Endothelial cell (in vitro differentiated cells): ENCODE data around the gene FGD3. TPM values are rescaled to one million over a fixed set of nuclear protein-coding genes. Genes with fewer than 3 reads are reported as not detected.

Experiments used
- DNase-seq: peaks from one replicate; pipeline ENCODE4 v3.0.0; 2021; ENCODE audit warnings: low spot score
- H3K27ac Mint-ChIP-seq: one replicate; pipeline ENCODE4 v1.8.0; 2021; ENCODE audit warnings: mixed read lengths, inconsistent platforms; ENCODE audit not compliant: unreplicated experiment
- H3K27me3 Mint-ChIP-seq: one replicate; pipeline ENCODE4 v1.8.0; 2021; ENCODE audit warnings: mild to moderate bottlenecking, moderate library complexity, mixed read lengths, inconsistent platforms; ENCODE audit not compliant: unreplicated experiment
- H3K36me3 Mint-ChIP-seq: one replicate; pipeline ENCODE4 v1.8.0; 2021; ENCODE audit warnings: mild to moderate bottlenecking, low read depth, mixed read lengths, inconsistent platforms; ENCODE audit not compliant: unreplicated experiment
- H3K4me1 Mint-ChIP-seq: one replicate; pipeline ENCODE4 v1.8.0; 2021; ENCODE audit warnings: mild to moderate bottlenecking, mixed read lengths, inconsistent platforms; ENCODE audit not compliant: unreplicated experiment
- H3K4me3 Mint-ChIP-seq: one replicate; pipeline ENCODE4 v1.8.0; 2021; ENCODE audit warnings: mild to moderate bottlenecking, mixed read lengths, inconsistent platforms; ENCODE audit not compliant: unreplicated experiment
- H3K9me3 Mint-ChIP-seq: one replicate; pipeline ENCODE4 v1.8.0; 2021; ENCODE audit warnings: mixed read lengths, inconsistent platforms; ENCODE audit not compliant: unreplicated experiment
- total RNA-seq: library from RNA; stranded (reverse); fragmentation: NEBNext Ultra II Directional; extraction: Animal tissue kit (Norgen Biotek cat#: 25700); gene quantifications from one replicate; pipeline ENCODE4 v1.2.1, GENCODE V29; 2021; ENCODE audit not compliant: unreplicated experiment
- TF ChIP-seq, protein P1 (sequence below): fragments of 200-600 bp; sonication (generic); IDR thresholded peaks from one replicate; pipeline ENCODE4 v1.5.0; 2021; ENCODE audit warnings: antibody characterized with exemption; ENCODE audit not compliant: unreplicated experiment

The FGD3 gene
- total RNA-seq, 1 donor from 2014 or later, result 1.1 TPM

DNA sequence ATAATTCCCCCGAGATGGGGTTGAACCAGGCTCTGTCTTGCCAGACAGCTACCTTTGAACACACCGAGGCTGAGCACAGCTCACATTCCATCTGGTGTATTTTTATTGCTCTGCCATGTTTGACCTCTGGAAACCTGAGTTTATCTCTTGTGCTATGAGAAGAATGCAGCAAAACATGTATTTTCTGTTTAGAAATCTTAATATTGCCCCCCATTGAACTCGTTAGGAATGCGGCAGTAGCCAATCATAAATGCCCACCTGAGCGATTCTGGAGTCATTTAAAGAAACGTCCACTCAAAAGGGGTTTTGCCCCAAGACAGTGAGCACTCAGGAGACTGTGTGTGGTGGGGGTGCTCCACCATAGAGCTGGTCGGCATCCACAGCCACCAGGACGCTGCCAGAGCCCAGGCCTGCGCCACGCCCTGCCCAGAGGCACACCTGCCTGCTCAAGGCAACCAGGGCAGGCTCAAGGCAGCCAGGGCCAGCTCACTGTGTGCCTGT is 26.9 kb downstream of the FGD3 start:
- H3K36me3 Mint-ChIP-seq, result no peaks in the 10 kb centered on the region
- H3K27me3 Mint-ChIP-seq, result no peaks in the 10 kb centered on the region
- no peak for DNase-seq
- H3K4me3 Mint-ChIP-seq, result no peak overlapping the region
- TF ChIP-seq, protein P1, sequence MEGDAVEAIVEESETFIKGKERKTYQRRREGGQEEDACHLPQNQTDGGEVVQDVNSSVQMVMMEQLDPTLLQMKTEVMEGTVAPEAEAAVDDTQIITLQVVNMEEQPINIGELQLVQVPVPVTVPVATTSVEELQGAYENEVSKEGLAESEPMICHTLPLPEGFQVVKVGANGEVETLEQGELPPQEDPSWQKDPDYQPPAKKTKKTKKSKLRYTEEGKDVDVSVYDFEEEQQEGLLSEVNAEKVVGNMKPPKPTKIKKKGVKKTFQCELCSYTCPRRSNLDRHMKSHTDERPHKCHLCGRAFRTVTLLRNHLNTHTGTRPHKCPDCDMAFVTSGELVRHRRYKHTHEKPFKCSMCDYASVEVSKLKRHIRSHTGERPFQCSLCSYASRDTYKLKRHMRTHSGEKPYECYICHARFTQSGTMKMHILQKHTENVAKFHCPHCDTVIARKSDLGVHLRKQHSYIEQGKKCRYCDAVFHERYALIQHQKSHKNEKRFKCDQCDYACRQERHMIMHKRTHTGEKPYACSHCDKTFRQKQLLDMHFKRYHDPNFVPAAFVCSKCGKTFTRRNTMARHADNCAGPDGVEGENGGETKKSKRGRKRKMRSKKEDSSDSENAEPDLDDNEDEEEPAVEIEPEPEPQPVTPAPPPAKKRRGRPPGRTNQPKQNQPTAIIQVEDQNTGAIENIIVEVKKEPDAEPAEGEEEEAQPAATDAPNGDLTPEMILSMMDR, result no peak
- H3K4me1 Mint-ChIP-seq, result peaks cover 4% of the 10 kb centered on the region
- no peak overlapping the region for H3K27ac Mint-ChIP-seq
- H3K9me3 Mint-ChIP-seq, result no peaks in the 10 kb centered on the region

DNA sequence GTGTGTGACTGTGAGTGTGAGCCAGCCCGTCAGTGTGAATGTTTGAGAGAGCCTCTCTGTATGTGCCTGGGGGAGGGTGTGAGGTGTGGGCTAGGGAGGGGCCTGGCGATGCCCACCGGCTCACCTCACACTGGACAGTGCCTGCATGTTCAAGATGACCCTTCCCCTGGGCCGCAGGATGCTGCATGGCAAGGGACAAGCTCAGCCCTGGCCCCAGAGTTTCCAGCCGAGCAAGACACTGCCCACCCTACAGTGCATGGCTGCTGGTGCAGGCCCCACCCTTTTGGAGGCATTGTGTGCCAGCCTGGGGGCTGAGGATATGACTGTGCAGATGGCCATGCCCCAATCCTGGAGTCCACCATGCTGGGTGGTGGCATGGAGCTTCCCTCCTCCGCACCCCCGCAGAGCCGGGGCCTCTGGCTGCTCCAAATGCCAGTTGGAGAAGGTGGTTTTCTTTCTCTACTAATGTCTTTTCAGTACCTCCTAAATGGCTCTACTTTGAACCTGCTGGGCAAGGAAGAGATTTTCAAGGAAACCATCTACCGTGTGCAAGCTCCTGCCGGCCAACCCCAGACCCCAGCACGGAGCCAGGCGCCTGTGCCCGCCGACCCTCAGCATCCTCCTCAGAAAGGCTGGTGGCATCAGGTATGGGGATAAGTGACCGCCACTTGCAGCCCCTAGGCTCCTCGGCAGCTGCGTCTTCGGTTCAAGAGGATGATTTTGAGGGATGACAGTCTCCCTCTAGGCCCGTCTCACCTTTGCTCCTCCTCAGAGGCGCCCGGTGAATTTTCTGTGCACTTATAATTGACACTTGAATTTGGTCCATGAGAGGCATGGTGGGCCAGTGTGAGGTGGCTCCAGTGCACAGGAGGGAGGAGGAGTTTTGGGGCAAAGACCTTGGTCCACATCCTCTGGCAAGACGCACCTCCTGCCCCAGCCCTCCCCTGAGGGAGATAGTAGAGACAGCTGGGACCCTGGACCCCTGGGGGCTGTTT is 27.7 kb downstream of the FGD3 start:
- no peak for DNase-seq
- TF ChIP-seq, protein P1, result no peak
- Mint-ChIP-seq H3K4me3 (no peak overlapping the region), H3K9me3 (no peaks in the 10 kb centered on the region), H3K27me3 (no peaks in the 10 kb centered on the region), H3K27ac (no peak overlapping the region), H3K36me3 (no peaks in the 10 kb centered on the region), H3K4me1 (peaks cover 4% of the 10 kb centered on the region)

GRCh38 chr9:92976431-92976830 is 29.1 kb downstream of the FGD3 start:
- Mint-ChIP-seq H3K27ac (no peak overlapping the region), H3K9me3 (no peaks in the 10 kb centered on the region), H3K27me3 (no peaks in the 10 kb centered on the region), H3K4me1 (no peaks in the 10 kb centered on the region), H3K36me3 (no peaks in the 10 kb centered on the region), H3K4me3 (no peak overlapping the region)
- TF ChIP-seq, protein P1, result no peak
- DNase-seq, result no peak

- DNase-seq, result no peak
- Mint-ChIP-seq H3K4me3 (no peak overlapping the region), H3K27ac (no peak overlapping the region), H3K36me3 (no peaks in the 10 kb centered on the region), H3K27me3 (no peaks in the 10 kb centered on the region), H3K9me3 (no peaks in the 10 kb centered on the region), H3K4me1 (no peaks in the 10 kb centered on the region)
- TF ChIP-seq, protein P1, result no peak
Observed at GRCh38 chr9:92977279-92977678, 30.0 kb downstream of the FGD3 start.

GRCh38 chr9:92978345-92978875 is 31.1 kb downstream of the FGD3 start:
- no peak overlapping the region for H3K4me3 Mint-ChIP-seq

More at GRCh38 chr9:92978345-92978875, 31.1 kb downstream of the FGD3 start:
- H3K4me1 Mint-ChIP-seq, result no peaks in the 10 kb centered on the region
- H3K27ac Mint-ChIP-seq, result no peak overlapping the region
- H3K27me3 Mint-ChIP-seq, result no peaks in the 10 kb centered on the region
- H3K9me3 Mint-ChIP-seq, result no peaks in the 10 kb centered on the region
- no peaks in the 10 kb centered on the region for H3K36me3 Mint-ChIP-seq
- DNase-seq, result no peak
- TF ChIP-seq, protein P1, result no peak
